ENCODE measurements around the gene RAC3.

The RAC3 gene

DNA sequence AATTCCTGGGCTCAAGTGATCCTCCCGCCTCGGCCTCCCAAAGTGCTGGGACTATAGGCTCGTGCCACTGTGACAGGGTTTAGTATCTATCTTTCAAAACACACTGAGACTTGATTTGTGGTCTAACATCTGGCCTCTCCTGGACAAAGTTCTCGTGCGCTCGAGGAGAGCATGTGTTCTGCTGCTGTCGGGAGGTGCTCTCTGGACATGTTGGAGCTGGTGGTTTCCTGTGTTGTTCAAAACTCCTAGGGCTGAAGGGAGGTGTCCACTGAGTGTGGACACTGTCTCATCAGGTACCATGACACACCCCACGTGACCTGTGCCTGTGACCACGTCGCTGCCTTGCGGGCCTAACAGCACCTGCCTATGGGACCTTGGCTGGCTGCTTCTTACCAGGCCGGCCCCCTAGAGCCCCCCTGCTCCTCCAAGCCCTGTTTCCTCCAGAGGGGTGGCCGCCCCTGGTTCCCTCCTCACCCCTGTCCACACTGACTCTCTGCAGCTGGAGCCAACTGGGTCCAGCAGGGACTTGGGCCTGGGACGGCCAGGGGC, 14.5 kb downstream of the RAC3 start:
- DNase-seq: no peak

DNA sequence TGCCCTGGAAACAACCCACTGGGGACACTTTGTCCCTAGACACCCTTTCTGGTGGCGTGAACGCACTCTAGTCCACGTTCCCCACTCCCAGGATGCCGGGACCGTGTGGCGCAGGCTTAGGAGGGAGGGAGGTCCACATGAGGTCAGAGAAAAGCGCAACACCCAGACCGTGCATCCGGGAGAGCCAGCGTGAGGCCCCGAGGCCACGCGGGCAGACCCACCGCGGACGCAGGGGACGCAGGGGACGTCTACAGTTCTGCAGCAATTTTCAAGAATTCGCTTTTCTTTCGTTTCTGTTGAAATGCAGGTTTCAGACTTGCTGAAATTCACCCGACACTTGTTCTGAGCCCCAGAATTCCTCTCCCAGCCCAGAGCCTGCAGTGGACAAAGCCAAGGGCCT, 15.4 kb downstream of the RAC3 start:
- no peak for DNase-seq

DNA sequence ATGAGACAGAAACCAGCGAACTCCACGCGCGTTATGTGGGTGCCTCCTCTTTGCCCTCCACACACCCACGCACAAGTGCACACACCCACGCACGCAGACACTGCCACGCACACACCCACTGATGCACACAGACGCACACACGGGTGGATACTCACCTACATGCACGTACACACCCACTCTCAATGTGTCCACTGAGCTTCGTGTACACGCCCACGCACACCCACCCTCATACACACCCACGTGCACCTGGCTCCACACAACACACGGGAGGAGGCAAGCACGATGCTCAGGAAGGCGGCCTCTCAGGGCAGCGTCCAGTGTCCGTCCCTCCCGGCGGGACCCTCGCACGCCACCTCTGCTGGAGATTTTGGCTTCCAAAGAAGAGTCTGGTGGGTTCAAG, 15.9 kb downstream of the RAC3 start:
- DNase-seq: no peak

DNA sequence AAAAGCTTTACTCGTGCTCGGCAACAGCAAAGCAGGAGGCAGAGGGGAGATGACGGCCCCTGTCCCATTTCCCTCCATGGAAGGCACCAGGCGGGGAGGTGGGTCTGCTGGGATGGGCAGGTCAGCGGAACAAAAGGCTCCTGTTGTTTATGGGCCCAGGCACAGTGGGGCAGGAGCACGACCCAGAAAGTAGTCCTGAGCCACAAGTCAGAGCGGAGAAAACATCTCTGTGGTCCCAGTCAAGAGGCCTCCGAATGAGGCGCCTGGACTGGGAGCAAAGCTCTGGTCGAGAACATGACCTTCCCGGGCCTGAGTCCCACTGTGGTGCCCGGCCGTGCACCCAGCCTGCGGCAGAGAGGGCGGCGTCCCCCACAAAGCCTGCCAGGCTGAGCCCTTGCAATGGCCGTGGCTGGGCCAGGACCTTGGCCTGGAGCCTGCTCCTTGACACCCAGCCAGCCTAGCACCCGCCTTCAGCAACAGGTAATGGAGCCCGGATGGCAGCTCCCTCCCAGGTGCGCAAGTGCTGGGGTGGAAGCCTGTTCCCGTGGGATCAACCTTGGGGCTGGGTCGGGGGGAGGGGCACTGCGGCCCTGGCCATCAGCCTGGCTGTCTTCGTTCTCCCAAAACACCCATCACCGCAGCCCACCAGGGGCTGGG, 16.6 kb downstream of the RAC3 start:
- no peak for DNase-seq

DNA sequence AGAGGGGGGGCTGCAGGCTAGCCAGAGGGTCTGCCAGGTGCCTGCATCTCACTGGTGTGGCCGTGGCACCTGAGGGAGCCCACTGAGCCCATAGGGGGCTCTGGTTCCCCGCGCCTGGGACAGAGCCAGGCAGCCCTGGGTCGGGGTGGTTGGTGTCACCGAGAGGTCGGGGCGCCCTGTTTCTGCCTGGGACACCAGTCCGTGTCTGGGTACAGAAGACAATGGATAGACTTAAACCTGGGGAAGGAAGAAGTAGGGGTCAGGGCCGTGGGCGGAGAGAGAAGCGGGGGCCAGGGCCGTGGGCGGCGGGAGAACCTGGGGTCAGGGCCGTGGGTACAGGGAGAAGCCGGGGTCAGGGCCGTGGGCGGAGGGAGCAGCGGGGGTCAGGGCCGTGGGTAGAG, 17.1 kb downstream of the RAC3 start:
- no peak for DNase-seq

DNA sequence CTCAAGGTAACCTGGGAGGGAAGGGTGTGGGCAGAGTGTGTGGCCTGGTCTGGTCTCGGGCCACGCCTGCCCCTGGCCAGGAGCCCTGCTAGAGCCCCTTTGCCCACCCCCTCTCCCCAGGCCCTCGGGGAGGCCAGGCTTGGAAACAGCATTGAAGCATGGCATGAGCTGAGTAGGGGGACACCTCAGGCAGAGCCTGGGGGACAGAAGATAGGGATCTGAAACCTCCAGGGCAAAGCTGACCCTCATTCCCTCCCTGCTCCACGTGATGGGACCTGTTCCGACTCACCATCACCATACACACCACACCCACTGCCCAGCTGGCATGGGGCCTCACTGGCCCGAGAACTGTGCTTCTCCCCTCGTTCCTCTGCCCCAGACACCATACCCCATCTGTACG, 17.6 kb downstream of the RAC3 start:
- DNase-seq: no peak

DNA sequence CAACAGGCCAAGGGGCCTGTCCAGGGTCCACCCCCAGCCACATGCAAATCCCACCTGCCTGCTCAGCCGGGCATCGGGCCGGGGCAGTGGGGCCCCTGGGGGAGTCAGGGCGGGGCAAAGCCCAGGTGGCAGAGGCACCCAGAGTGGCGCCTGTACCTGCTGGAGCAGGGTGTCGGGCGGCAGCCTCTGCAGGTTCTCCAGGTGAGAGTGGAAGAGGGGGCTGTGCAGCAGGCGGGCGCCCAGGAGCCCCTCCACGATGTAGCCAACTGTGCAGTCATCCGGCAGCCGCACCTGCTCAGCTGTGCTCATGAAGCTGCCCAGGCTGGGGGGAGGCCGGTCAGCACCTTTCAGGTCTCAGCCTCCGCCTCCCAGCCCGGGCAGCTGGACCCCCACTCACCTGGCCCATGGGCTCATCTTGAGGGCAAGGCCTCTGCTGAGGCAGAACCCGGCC, 18.1 kb downstream of the RAC3 start:
- no peak for DNase-seq

DNA sequence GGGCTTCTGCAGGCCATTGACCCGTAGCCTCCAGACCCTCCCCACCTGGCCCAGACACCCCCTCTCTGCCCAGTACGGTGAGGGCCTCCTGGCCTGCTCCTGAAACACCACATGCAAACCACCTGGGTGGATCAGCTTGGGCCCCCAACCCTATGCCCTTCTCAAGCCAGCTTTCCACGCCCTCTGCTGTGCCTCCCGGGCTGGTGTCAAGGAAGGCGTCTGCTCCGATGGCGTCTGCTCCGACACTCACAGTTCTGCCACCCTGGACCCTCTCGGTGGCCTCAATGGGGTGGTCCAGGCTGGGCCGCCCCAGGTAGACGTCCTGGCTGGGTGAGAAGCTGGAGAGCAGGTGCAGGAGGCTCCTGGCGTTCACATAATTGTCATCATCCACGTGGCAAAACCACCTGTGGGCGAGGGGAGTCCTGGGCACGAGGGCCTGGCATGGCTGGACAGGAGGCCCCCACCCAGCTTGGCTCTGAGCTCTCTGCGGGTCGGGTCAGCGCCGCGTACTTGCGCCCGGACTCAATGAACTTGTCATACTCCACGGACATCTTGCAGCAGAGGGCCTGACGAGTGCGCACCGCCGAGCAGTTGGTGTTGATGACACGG, 18.8 kb downstream of the RAC3 start:
- DNase-seq: no peak

DNA sequence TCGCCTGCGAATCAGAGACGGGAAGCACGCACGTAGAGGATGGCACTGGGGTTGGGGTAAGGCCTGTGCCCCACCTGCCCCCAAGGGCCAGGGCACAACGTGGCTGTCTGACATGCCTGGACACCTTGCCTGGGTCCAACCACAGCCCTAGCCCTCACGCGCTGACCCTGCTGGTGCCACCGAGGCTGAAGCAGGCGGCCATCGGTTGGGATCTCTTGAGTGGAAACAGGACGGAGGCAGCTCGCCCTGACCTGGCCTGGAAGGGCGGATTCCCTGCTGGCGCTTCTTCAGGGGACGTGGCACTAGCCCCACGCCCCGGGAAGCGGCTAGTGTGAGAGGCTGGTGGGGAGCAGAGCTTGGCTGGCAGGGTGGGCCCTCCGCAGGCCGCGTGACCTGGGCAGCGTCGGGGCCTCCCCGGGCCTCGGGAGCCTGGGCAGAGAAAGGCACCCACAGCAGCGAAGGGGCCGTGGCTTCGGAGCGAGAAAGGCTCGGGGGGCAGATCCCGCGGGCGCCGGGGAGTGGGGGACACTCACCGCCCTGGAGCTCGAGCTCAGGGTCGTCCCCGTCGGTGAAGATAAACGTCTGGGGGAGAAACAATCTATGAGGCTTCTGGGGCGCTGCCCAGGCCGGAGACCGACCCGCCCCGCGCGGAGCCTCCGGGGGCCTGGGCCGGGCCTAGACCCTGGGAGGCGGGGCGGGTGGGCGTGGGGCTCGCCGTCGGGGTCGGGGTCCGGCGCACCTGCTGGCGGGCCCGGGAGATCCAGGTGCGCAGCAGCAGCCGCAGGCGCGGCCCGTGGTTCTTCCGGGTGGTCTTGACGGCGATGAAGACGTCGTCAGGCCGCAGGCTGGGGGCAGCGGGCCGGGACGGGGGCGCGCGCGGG, 19.5 kb downstream of the RAC3 start:
- no peak for DNase-seq

DNA sequence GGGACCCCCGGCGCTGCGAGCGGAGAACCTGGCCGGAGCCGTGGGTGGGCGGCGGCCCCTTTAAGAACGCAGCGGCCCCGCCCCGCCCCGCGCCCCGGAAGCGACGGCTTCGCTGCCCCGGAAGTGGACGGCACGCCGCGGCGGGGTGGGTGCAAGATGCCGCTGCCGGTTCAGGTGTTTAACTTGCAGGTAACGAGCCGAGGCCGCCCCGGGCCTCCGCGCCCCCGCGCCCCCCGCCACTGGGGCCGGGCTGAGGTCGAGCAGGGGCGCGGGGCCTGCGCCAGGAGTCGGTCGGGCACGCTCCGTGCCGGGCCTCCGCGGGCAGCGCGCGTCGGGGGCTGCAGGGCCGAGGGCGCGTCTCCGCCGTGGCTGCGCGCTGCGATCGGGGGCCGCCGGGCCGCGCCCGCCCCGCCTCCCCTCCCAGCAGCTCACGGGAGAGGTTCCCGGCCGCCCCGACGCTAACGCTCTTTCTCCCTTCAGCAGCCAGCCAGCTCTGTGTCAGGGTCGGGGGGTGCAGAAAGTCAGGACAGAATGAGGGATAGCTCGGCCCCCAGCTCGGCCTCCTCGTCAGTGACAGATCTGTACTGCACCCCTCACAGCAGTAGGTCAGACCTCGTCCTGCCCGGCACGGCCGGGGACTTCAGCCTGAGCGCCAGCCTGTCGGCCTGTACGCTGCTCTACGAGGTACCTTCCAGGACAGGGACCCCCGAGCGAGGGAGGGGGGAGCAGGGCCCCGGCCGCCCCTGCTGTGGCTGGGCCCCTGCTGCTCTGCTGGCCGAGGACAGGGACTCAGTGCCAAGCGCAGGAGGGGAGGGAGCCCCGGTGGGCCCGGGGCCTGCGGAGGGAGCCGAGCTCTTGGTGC, 20.5 kb downstream of the RAC3 start, which contains the start of the genes GPS1 and RFNG:
GPS1 (plus strand) TSS at position 123 of the 862 bp plus-strand sequence; CDS start at position 157, 34 bp downstream.
RFNG (minus strand) TSS at position 36 of the 862 bp plus-strand sequence. CDS start 45 bp downstream, outside the sequence.
- peak; percentile 80 for DNase-seq

DNA sequence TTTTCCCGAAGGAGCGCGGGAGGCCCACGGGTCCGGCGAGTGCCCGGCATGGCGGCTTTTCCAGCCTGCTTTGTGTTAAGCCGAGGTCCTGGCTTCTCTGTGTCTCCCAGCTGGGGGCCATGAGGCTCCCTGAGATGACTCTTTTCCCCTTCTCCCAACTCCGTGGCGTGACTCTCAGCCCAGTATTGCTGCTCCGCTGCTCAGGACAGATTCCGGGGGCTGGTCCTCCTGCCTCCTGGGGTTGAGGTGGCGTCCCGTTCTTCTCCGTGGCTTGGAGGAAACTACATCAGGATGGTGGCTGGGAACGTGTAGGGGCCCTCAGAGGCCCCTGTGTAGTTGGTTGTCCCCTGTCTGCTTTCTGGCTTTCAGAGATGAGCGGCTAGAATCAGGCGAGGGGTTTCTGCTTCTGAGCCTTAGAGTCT, 21.2 kb downstream of the RAC3 start:
- DNase-seq: no peak

DNA sequence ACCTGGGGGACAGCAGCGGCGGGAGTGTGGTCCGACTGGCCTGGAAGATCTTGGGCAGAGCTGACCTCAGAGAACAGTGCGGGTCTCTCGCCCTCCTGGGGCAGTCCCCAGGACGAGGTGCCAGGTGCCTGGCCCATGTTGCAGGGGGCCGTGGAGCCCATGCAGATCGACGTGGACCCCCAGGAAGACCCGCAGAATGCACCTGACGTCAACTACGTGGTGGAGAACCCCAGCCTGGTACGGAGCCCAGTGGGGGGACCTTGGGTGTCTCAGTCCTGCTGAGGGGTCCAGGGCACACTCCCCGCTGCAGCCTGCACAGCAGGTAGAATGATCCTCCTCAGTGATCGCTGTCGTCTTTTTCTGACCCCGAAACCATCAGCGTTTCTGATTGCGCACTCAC, 21.7 kb downstream of the RAC3 start:
- DNase-seq: no peak

DNA sequence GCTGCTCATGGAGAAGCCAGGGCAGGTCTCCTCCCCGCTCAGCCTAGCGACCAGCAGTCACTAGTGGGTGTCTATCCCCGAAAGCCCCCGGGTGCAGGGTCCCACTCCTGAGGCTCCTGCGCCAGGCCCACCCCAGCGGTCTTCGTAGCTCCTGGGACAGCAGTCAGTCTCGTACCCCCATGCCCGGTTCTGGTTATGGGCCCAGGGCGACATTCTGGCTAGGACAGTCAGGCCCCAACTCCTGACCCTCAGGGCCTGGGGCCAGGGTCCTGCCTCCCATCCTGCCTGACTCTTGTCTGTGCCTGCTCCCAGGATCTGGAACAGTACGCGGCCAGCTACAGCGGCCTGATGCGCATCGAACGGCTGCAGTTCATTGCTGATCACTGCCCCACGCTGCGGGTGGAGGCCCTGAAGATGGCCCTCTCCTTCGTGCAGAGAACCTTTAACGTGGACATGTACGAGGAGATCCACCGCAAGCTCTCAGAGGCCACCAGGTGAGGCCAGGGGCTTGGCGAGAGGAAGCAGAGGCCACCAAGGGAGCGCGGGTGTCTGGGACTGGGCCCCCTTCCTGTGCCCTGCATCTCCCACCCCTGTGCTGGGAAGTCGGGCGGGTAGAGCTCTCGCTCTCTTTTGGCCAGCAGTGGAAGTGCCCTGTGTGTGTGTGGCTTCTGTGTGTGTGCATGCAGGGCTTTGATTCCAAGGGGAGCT, 22.2 kb downstream of the RAC3 start:
- DNase-seq: no peak

DNA sequence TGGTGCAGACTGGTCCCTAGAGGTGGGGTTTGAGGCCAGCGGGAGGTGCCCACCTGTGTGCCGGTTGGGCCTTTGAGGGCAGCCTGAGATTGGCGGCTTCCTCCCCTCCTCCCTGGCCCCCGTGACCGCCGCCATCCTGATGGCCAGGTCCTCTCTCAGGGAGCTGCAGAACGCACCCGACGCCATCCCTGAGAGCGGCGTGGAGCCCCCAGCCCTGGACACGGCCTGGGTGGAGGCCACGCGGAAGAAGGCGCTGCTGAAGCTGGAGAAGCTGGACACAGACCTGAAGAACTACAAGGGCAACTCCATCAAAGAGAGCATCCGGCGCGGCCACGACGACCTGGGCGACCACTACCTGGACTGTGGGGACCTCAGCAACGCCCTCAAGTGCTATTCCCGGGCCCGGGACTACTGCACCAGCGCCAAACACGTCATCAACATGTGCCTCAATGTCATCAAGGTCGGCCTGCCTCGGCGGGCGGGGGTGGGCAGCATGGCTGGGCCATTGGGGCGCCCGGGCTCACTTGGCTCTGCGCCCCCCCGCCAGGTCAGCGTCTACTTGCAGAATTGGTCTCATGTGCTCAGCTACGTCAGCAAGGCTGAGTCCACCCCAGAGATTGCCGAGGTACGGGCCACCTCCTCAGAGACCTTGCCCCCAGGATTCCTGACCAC, 23.0 kb downstream of the RAC3 start:
- no peak for DNase-seq

DNA sequence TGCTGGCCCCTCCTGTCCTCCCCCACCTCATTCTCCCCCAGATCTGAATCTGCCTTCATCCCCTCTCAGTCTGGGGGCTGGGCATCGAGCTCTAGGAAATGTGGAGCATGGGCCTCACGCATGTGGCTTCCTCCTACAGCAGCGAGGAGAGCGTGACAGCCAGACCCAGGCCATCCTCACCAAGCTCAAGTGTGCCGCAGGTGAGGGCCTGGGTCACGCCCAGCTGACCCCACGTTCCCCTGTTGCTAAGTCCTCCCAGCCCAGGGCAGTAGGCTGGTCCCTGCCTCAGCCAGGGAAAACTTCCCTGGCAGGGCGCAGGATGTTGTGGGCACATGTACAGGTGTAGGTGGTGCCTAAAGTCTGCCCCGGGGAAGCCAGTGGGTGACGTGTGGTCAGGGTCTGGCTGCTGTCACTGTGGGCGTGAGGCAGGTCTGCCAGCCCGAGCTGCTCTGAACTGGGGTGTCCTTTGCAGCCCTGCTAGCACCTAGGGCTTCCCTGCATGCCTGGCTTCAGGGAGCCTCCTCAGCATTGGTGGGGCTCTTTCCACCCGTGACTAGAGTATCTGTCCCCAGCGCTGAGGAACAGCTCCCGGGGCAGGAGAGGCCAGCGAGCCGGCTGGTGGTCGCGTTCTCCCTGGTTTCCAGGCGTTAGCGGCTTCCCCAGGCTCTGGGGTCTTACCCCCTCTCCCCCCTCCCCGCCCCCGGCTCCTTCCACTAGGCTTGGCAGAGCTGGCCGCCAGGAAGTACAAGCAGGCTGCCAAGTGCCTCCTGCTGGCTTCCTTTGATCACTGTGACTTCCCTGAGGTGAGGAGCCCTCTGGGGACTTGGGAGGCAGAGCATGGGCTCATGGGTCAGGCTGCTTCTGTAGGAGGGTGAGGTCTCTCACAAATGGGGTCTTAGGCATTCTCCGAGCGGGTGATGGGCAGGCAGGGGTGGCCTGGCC, 23.8 kb downstream of the RAC3 start:
- DNase-seq: no peak

DNA sequence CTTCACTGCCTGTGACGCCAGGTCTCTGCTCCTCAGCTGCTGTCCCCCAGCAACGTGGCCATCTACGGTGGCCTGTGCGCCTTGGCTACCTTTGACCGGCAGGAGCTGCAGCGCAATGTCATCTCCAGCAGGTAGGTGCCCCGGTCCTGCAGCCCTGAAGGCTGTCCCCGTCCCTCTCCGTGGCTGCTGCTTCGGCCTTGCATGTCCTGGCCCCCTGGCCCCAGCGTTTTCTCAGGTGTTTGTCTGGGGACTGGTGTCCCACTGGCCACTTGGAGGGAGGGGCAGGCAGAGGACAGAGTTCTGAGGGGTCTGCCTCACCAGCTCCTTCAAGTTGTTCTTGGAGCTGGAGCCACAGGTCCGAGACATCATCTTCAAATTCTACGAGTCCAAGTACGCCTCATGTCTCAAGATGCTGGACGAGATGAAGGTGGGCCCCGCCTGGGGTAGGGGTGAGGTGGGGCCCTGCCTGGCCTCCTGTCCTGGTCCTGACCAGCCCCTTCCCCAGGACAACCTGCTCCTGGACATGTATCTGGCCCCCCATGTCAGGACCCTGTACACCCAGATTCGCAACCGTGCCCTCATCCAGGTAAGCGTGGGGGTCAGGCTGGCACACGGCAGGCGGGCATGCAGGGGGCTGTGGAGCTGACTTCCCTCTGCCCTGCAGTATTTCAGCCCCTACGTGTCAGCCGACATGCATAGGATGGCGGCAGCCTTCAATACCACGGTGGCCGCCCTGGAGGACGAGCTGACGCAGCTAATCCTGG, 24.7 kb downstream of the RAC3 start:
- no peak for DNase-seq

DNA sequence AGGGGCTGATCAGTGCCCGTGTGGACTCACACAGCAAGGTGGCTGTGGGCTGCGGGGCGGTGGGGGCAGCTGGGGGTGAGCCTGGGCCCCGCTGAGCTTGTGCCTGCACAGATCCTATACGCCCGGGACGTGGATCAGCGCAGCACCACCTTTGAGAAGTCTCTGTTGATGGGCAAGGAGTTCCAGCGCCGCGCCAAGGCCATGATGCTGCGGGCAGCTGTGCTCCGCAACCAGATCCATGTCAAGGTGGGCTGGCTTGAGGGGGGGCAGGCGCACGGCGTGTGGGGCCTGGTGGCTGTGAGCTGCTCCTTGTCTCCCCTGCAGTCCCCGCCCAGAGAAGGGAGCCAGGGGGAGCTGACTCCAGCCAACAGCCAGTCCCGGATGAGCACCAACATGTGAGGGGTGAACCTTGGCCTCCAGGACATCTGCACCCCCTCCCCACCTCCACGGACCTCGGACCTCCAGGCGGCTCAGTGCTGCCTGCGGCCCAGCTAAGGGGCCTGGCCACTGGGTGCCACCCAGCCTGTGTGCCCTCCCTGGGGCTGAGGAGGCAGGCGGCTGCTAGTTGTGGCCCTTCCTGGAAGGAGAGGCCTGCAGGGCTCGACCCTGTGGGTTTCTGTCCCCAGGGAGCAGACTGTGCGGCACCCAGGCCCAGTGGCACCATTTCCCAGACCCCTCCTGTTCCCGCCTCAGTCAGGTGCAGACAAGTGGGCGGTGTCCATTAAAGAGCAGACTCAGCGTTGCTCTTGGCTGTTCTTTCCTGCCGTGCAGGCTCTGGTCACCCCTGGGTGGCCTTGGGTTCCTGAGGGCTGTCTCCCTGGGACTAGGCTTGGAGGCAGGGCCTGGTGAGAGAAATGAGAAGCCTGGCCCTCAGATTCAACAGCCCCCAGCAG, 25.5 kb downstream of the RAC3 start:
- DNase-seq: no peak

DNA sequence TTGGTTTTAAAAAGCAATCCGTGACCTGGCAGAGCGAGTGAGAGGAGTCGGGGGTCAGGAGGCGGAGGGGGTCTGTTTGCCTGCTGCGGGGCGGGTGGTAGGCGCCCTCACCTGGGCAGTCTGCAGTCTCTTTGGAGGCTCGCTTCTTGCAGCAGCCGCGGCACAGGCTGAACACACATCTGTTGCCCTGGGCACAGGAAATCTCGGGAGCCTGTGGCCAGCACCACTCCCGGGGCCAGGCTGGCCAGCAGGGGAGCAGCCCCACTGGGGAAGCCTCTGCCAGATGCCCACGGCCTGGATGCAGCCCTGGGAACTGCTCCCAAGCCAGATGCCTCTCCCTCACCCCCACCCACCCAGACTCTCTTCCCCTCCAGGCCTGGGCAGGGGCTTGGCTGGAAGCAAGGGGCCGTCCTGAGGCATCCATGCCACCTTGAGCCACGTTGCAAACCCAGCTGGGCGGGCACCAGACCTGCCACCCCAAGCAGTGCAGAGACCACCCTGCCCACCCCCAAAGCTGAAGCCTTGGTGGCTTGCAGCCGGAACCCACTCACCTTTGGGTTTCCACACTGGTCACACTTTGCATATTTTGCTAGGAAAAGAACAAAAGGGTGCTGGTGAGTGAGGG, 26.9 kb downstream of the RAC3 start:
- DNase-seq: no peak
